Stimulated activated CD4-positive, alpha-beta T cell treated with anti-CD3 and anti-CD28 coated beads, Interleukin-4, amount 100 ng/mL, for 24 hours (primary cell): ENCODE measurements around the gene WWC2.
"Not testable (repeated sequence)": the region's sequence is repeated elsewhere in the genome, so short reads cannot be mapped to it uniquely, and the experiment has no call there.

ENCODE experiments used
- DNase-seq: peaks from one replicate; pipeline ENCODE4 v3.0.0-alpha.2; 2020

Gene WWC2

GRCh38 chr4:183144787-183145186 lies 45.7 kb downstream of the WWC2 start:
- DNase-seq: no peak

GRCh38 chr4:183145773-183146172 lies 46.7 kb downstream of the WWC2 start:
- DNase-seq: no peak

DNA sequence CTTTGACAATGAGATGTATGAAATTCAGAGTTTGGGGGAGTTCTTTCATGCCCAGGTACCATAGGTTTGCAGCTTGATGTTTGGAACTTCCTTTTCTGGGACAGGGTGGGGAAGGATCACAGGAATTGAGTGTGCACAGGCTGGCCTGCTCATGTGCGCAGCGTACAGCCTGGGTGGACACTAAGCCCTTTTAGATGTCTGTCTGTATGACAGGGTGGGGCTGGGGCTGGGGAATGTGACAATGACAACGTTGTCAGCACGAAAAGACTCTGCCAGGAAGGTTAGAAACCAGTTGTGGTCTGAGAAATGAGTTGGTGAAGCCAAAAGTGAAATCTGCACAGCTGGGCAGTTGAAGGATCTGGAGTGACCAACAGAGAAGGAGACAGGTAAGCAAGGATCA lies 47.4 kb downstream of the WWC2 start:
- no peak for DNase-seq

- DNase-seq: no peak
These were observed 48.1 kb downstream of the WWC2 start for GRCh38 chr4:183147196-183147595.

DNA sequence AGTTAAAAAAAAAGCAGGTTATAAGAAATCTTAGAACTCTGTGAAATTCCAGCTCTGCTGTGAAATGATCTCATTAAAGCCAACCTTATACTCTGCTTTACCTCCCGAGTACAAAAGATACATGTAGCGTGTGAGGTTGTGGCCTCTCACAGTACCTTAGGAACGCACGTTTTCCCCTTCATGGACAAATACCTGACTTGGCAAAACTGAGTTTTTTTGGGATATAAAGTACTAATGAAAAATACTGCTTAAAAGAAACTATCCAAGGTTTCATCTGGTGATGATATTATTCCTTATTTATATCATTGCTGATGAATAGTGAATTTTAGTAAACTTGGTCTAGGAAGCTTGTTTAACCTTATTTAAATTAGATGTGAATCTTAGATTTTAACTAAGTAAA lies 48.9 kb downstream of the WWC2 start:
- no peak for DNase-seq

- no peak for DNase-seq
These were observed 50.8 kb downstream of the WWC2 start for GRCh38 chr4:183149616-183150539.

GRCh38 chr4:183150664-183151063 lies 51.6 kb downstream of the WWC2 start:
- DNase-seq: not testable (repeated sequence)

DNA sequence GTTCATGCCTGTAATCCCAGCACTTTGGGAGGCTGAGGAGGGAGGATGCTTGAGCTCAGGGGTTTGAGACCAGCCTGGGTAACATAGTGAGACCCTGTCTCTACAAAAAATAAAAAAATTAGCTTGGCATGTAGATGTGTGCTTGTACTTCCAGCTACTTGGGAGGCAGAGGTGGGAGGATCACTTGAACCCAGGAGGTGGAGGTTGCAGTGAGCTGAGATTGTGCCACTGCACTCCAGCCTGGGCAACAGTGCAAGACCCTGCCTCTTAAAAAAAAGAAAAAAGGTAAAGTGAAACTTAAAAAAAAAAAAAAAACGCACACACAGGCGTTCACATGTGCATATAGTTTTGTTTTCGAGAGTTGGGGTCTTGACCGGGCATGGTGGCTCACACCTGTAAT lies 53.2 kb downstream of the WWC2 start:
- DNase-seq: not testable (repeated sequence)

GRCh38 chr4:183153190-183153916 lies 54.3 kb downstream of the WWC2 start:
- DNase-seq: no peak

GRCh38 chr4:183154701-183155391 lies 55.8 kb downstream of the WWC2 start:
- DNase-seq: no peak

DNA sequence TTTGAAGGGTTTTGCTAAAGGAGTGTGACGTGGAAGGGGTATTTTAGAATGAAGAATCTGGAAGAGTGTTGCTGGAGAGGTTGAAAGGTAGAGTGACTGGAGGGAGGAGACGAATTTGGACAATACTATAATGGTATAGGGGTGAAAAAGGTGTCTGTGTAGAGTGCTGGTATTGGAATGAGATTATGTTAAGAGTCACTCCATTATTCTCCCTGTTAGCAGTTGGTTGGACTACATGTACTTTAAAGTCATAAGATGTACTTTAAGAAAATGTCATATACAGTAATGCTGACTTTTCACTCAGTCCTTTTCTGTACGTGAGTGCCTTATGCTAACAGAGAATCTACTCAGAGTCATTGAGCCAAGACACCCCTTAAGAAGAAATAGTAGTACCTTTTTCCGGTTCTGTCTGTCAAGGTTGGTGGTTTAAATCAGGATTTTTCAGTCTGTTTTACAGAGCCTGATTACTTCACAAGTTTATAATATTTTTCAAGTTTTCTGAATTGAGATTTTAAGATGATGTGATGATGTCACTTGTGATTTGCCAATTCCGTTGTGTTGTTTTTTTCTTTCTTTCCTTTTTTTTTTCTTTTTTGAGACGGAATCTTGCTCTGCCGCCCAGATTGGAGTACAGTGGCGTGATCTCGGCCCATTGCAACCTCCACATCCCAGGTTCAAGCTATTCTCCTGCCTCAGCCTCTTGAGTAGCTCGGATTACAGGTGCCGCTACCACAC lies 56.6 kb downstream of the WWC2 start:
- DNase-seq: no peak

GRCh38 chr4:183157215-183157614 lies 58.2 kb downstream of the WWC2 start:
- DNase-seq: no peak

GRCh38 chr4:183158062-183158461 lies 59.0 kb downstream of the WWC2 start:
- DNase-seq: no peak

GRCh38 chr4:183161630-183162029 lies 62.6 kb downstream of the WWC2 start:
- no peak for DNase-seq

DNA sequence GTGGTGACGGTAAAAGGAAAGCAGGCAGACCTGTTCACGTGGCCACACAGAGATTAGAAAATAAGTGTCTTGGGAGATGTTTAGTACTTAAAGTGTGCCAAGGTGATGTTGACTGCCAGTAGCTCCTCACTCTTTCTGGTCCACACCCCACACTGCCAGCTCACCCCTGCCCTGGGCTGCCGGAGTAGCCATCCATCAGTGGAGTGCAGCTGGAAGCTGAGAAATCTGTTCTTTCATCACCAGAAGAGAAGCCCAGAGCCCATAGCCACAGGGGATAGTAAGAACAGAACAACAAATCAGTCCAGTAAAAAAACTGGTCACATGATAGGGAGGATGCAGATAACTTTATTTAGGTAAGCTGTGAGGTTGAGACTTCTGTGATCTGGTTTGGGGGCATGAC lies 64.1 kb downstream of the WWC2 start:
- no peak for DNase-seq

- no peak for DNase-seq
These were observed 65.9 kb downstream of the WWC2 start for GRCh38 chr4:183164963-183165362.

DNA sequence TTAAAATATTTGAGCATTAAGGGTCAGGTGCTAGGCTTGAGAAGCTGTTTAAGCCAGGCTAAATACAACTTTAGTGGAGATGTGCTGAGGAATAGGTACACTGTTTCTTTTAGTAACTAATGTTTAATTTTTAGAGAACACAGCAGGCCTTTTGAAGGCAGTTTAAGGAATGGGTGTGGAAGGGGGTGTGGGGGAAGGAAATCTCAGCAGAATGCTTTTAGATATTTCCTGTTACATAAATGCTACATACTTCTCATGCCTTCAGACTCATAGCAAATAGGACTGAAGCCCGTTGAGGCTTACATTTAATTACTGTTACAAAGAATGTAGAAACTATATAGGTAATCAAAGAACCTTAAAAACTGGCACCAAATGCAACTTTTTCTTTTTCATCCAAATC lies 66.3 kb downstream of the WWC2 start:
- DNase-seq: no peak

GRCh38 chr4:183170894-183171293 lies 71.8 kb downstream of the WWC2 start:
- DNase-seq: no peak

DNA sequence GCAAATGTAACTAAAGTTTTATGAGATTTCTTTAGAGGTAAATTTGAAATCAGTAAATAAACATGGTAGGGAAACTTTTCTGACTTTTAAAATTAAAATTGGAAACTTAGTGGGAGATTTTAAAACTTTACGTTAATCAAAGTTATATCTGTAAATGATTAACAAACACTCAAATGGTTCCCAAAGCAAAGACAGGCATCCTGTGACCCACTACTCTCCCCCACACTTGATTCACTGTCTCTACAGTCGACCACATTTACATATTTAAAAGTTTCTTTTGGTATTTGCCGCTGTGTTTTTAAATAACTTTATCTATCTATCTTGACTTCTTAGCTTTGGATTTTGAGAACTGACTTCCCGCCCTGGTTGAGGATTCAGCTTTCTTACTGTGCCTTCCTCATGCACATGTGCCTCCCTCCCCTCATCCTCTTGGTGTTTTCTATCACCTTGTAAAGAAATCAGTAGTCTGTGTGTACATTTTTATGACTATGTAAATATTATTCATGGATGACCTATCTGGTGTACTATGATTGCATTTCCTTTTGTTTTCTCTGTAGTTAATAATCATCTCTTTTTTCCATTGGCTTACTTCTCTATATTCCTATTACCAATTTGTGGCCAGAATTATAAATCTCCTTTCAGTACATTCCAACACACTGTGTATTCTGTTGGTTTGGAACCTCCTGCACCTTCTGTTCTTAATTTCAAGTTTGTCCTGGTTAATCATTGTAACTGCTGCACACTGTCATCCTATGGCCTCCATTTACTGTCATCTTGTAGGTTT lies 72.6 kb downstream of the WWC2 start:
- no peak for DNase-seq

- DNase-seq: no peak
These were observed 73.8 kb downstream of the WWC2 start for GRCh38 chr4:183172881-183173280.

- DNase-seq: no peak
These were observed 74.8 kb downstream of the WWC2 start for GRCh38 chr4:183173580-183174526.
